Right forelimb (tissue), 1 donor: Measurements from ENCODE around the gene PHACTR3.

Experiments used
- DNase-seq: peaks from one replicate; pipeline ENCODE4 v3.0.0-alpha.2; 2018

Gene PHACTR3

GRCh38 chr20:59821788-59822187, 217.4 kb downstream of the PHACTR3 start:
- no peak for DNase-seq

- no peak for DNase-seq
Observed at GRCh38 chr20:59822291-59823029, 218.1 kb downstream of the PHACTR3 start.

- DNase-seq: no peak
Observed at GRCh38 chr20:59823030-59823423, 218.7 kb downstream of the PHACTR3 start.

DNA sequence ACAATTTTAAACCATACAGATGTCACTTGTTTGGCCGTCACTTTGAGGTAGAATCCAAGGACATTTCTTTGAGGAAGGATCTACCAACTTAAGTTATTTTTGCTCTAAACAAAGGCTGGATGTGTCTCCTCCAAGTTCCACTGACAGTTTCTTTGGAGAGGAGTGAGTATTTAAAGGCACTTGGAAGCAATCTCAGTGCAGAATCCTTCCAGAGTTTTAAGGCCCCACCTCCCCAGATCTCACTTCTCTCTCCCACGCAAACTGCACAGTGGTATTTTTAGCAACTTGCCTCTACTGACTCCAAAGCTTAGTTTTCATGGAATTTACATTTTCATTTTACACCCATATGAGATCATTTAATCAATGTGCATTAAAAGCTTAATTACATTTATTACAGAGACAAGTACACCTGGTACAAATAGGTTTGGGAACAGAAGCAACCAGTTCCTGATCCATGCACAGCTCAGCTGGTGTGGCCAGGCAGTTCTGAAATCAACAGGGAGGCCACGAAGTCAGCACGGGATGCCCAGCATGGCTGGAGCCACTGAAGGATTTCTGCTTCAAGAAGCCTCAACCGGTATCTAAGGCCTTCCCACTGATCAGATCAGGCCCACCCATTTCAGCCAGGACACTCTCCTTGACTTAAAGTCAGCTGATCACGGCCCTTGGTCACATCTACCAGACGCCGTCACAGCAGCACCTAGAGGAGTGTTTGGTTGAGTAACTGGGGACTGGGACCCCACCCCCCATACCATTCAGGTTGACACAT, 219.3 kb downstream of the PHACTR3 start:
- DNase-seq: peak; percentile 40

DNA sequence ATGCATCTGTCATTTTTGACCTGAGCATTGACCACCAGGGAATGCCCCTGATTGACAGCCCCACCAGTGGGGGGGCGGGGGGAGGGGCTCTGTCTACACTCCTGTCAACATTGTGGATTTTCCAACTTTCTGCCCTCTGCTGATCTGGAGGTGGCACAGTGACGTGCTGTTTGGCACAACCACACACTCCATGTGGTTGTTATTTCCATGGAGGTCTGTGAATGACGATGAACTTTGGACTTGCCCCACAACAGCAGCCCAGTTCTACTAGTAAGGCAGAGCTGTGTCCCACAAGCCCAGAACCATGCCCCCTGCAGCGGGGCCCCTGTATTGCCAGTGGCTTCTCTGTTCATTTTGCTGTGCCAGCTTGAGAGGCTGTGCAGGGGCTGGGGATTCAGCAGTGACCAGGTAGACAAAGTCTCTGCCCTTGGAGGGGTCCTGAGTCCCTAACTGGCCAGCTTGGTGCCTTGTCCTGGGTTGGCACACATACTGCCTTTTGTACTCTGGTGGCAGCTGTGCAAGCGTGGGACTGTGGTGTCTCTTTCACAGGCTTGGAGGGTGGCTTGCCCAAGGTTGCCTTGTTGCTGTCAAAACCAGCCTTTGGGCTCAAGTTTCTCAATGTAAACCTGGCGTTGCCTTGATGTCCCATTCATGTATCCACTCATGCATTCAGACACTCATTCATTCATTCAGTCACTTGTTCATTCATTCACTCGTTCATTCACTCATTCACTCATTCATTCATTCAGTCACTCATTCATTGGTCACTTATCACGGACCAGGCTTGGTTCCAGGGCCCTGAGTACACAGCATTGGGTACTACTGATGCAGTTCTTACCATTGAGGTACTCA, 220.6 kb downstream of the PHACTR3 start:
- no peak for DNase-seq

DNA sequence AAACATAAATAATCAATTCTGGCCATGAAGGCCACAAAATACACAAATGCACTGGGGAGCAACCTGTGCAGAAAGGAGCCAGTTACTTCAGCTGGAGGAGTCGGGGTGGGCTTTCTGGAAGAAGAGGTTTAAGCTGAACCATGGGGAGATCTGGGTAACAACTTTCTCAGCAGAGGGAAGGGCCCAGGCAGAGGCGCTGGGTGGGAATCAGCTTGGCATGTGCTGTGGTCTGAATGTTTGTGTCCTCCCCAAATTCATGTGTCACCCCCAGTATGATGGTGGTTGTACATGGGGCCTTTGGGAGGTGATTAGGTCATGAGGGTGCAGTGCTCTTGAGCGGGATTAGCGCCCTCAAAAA, 221.2 kb downstream of the PHACTR3 start:
- DNase-seq: no peak

GRCh38 chr20:59825944-59826759, 221.8 kb downstream of the PHACTR3 start:
- DNase-seq: peak; percentile 50

- DNase-seq: no peak
Observed at GRCh38 chr20:59827138-59828056, 223.1 kb downstream of the PHACTR3 start.

- DNase-seq: no peak
Observed at GRCh38 chr20:59828125-59829053, 224.0 kb downstream of the PHACTR3 start.

GRCh38 chr20:59829054-59829785, 224.9 kb downstream of the PHACTR3 start:
- no peak for DNase-seq

GRCh38 chr20:59829786-59830664, 225.7 kb downstream of the PHACTR3 start:
- no peak for DNase-seq

GRCh38 chr20:59830665-59831023, 226.3 kb downstream of the PHACTR3 start:
- no peak for DNase-seq

GRCh38 chr20:59831024-59831915, 226.9 kb downstream of the PHACTR3 start:
- peak; percentile 46 for DNase-seq

DNA sequence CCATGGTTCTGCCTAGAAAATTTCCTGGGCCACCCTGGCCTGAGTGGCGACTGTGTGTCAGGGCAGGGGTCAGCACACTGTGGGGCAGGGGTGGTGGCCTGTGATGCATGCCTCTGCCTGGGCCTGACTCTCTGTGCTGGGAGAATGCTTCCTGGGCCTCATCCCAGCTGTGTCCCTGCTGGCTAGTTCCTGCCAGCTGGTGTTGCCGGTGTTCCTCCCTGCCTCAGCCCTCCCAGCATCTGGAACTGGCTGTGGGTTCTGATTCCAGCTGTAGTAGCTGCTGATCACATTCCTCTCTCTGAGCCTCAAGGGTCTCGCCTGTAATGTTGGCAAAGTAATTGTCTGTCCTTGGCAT, 227.6 kb downstream of the PHACTR3 start:
- peak; percentile 71 for DNase-seq

DNA sequence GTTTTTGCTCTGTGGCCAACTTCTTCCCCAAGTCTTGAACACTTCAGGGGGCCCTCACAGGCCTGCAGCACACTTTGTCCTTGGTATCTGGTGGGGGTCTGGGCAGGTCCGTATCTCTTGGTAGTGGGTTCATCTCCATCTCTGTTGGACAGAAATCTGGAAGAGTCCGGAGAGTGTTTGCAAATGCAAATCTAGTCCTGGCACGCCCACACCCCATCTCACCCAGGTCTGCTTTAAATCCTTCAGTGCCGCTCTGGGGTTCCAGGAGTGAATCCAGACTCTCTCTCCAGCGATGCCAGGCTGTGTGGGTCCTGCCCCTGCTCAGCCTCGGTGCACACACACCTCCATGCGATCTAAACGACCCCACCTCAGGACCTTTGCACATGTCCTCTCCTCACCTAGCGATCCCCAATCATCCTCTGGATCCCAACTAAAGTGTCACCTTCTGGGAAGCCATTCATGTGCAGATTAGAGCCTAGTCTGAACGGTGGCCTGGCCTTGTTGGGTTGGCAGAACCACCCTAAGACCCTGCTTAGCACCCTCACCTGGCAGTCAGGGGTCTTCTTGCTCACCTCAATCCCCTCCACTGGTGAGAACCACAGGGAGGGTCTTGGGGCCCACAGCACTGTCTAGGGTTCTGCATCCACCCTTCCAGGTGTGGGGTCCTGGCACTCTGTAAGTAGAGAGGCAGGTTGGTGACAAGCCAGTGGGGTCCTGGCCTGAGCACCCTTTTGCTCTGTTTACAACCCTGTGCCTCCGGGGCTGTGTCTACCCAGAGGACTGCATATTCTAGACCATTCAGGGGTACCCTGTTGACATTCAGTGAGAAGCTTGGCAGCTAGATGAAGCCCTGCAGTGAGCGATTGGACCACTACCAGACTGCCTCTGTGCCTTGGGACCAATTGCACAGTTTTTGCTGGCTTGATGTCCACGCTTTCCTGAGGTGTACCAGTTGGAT, 228.3 kb downstream of the PHACTR3 start:
- no peak for DNase-seq

DNA sequence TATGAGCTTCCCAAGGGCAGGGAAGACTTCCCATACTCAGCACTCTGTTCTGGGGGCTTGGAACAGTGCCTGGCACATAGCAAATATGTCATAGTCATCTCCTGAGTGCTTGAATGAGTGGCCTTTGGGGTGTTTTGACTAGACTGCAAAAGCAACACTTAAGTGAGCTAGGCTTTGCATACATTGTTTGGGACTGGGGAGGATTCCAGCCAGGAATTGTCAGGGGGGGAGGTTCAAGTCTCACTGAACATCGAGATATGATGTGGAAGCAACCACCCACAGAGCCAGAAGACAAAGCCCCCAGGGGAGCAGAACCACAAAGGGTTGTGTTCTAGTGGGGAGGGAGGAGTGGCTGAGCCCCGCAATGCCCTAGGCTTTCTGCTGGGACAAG, 230.7 kb downstream of the PHACTR3 start:
- peak; percentile 43 for DNase-seq
